GM12892 (cell line): ENCODE results near the gene NRARP.
A peak's percentile ranks its signal among the peaks of the same experiment; 100 is the strongest.

ENCODE experiments used
- DNase-seq: peaks from one replicate; pipeline ENCODE4 v3.0.0; 2011; ENCODE audit not compliant: insufficient read length
- FAIRE-seq: peaks from 2 replicates; lab custom pipeline; 2011; peaks lifted over from hg19 to GRCh38; lab: Jason Lieb, UNC
- POLR2A ChIP-seq: IDR thresholded peaks from 2 replicates; pipeline ENCODE4 v1.6.1; 2011; ENCODE audit warnings: low read depth, low read length, control low read depth
- POLR2AphosphoS5 ChIP-seq: IDR thresholded peaks from 2 replicates; pipeline ENCODE4 v1.6.1; 2011; ENCODE audit warnings: low read depth, low read length, control low read depth
- TAF1 ChIP-seq: IDR thresholded peaks from 2 replicates; pipeline ENCODE4 v1.6.1; 2011; ENCODE audit warnings: low read depth, mild to moderate bottlenecking, control low read depth, low read length, borderline replicate concordance

The NRARP gene

DNA sequence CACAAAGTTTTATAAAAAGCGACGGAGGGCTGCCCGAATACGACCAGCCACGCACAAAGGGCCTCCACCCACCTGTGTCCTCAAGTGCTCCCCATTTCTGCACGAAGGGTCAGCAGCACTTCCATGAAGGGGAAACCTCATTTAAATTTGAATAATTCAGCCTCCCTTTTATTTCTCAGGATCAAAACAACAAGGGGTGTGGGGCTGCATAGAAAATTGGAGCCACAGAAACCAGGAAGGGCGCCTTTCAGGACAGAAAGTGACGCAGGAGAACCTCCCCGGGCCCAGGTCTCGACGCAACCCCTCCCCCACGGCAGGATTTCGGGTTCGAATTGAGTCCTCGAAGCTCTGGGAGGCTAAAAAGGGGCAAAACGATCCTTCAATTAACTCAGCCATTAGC, 2.1 kb downstream of the NRARP start:
- TF ChIP-seq POLR2AphosphoS5 = no peak
- TF ChIP-seq POLR2A = no peak
- TF ChIP-seq TAF1 = no peak
- no peak for DNase-seq
- no peak for FAIRE-seq

GRCh38 chr9:137299203-137299565, 2.9 kb downstream of the NRARP start:
- DNase-seq = no peak
- TF ChIP-seq POLR2A (no peak), TAF1 (no peak)
- no peak for FAIRE-seq

DNA sequence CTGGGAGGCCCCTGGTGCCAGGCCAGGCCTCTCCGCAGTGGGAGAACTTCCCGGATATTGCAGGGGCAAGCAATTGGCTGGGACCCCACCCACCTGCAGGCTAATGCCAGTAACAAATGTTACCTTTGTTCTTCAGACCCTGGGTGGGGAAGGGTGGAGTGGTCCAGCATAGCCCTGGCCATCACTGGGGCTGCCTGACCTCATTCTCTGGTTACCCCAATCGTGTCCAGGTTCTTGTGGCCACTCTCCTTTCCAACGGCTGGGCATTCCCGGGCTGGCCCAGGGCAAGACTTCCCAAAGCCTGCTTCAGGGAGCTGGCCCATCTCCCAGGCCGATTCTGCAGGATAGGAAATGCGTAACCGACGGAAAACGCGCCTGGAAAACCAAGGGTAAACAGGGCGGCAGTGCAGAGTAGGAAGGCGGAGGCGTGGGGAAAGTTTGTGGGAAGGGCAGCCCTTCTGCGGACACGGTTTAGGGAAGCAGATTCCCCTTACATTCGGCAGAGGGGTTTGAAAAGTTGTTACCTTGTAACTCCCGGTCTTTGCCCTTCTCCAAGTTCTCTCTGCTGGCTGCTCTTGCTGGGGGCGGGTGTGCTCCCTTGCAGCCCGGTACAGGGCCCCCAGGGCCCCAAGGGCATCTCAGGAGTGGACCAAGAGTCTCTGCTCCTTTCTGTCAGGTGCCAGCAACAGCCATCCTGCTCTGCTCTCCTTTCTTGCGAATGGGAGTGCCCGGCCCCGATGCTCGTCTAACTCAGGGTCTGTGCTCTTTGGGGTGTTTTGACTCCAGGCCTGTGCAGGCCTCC, 3.5 kb downstream of the NRARP start:
- DNase-seq = no peak
- no peak for TF ChIP-seq POLR2AphosphoS5
- TF ChIP-seq POLR2A = no peak
- TF ChIP-seq TAF1 = no peak
- peak; percentile 14 for FAIRE-seq

- DNase-seq = no peak
- FAIRE-seq = no peak
- TF ChIP-seq POLR2AphosphoS5 = no peak
- no peak for TF ChIP-seq POLR2A
- TF ChIP-seq TAF1 = no peak
Observed at GRCh38 chr9:137297966-137298365, 4.1 kb downstream of the NRARP start.

GRCh38 chr9:137296670-137297664, 5.1 kb downstream of the NRARP start:
- no peak for FAIRE-seq
- DNase-seq = no peak
- TF ChIP-seq TAF1 = no peak

DNA sequence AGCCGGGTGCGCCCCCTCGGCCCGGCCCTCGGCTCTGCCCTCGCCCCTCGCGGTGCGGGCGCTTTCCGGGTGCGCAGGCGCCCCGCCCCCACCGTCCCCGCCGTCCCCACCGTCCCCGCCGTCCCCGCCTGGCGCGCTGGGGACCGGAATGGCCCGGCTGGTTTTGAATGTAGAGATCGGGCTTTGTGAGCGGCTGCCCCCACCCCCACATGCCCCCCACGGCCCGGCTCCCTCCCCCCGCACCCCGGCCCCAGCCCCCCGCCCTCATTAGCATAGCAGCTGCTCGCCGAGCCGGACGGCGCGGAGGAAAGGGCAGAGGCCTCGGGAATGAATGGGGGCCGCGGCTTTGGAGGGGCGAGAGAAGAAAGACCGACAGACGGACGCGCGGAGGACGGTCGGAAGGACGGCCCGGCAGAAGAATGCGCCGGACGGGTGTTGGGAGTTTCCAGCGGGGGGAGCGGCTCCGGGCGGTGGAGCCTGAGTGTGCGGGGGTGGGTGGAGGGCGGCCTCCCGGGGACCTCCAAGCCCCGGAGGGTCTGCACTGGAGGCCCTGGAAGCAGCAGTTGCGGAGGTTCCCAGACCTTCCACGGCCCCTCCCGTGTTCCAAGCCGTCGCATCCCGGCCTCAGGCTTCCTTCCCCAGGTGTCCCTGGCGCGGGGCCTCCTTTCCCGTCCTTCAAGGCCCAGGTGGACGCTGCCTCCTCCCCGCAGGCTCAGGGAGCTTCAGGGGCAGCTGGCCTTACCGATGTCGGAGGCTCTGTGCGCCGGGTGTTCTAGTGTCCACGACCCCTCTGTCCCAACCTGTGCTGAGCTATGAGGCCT, 6.0 kb downstream of the NRARP start:
- TF ChIP-seq POLR2AphosphoS5 (no peak), POLR2A (no peak), TAF1 (no peak)
- no peak for FAIRE-seq
- DNase-seq = no peak

- peak; percentile 95 for DNase-seq
Observed at GRCh38 chr9:137295238-137295811, 6.7 kb downstream of the NRARP start.

DNA sequence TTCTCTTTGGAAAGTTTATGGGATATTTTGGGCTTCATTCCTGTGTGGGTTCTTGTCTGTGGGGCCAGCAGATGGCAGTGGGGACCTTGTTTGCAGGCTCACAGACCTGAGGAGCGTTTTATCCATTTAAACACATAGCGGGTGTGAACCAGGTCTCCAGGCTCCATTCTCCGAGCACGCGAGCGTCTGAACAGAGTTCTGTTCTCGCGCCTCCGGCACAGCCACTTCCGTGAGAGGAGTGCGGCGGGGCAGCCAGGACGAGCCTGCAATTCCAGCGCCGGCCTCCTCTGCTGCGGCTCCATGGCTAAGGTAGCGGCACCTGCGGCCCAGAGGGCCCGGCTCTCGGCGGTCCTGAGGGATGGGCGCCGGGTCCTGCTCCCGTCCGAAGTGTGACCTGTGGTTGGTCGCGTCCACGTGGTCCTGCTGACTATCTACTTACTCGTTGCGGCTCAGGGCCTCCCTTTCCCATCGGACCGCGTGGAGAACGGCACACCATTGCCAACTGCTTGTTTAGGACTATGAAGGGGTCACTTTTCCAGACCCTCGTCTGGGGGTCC, 7.3 kb downstream of the NRARP start:
- FAIRE-seq (no peak), DNase-seq (no peak)
- TF ChIP-seq TAF1 (no peak), POLR2A (no peak), POLR2AphosphoS5 (no peak)

More at GRCh38 chr9:137295238-137295811, 6.7 kb downstream of the NRARP start:
- TF ChIP-seq TAF1 = no peak
- TF ChIP-seq POLR2AphosphoS5 = no peak
- no peak for TF ChIP-seq POLR2A
- no peak for FAIRE-seq

GRCh38 chr9:137294091-137294680, 7.9 kb downstream of the NRARP start:
- DNase-seq (no peak), FAIRE-seq (no peak)
- TF ChIP-seq POLR2A (no peak), POLR2AphosphoS5 (no peak), TAF1 (no peak)

GRCh38 chr9:137293482-137294090, 8.5 kb downstream of the NRARP start:
- no peak for DNase-seq
- TF ChIP-seq POLR2AphosphoS5 (no peak), POLR2A (no peak)
- FAIRE-seq = no peak
